T-helper 1 cell treated with Interleukin-12 subunit alpha and Interleukin-12 subunit beta and Interleukin-4 antibody, amounts not matched to agents 30 ng/mL and 1 ng/mL, for 36 hours (primary cell): ENCODE data around the gene MEAF6. TPM values are rescaled to one million over a fixed set of nuclear protein-coding genes. Genes with fewer than 3 reads are reported as not detected.
"Not testable (repeated sequence)": the region's sequence is repeated elsewhere in the genome, so short reads cannot be mapped to it uniquely, and the experiment has no call there.

ENCODE experiments used
- intact Hi-C: fragments of 100-400 bp; cut with micrococcal nuclease; formaldehyde crosslinking; loops from one replicate; pipeline ENCODE4 v1.15.1; 2024
- total RNA-seq: library from RNA; stranded (reverse); gene quantifications from 2 replicates; pipeline ENCODE4 v1.2.3, GENCODE V29; 2022

MEAF6 gene
- total RNA-seq, result 51.3 and 54.9 TPM in 2 replicates

- intact Hi-C loops, result loop anchor here (1.0 to 2.0 kb wide), 6 partner anchors 37 to 176 kb away; partner anchors contain the start of genes GNL2 and SNIP1
Measured at GRCh38 chr1:37514350-37515184, at the start of gene MEAF6. MEAF6 (minus strand) TSS chr1:37514766; CDS start chr1:37514746, 20 bp downstream.

GRCh38 chr1:37562984-37563383 is 48.4 kb upstream of the MEAF6 start:
- intact Hi-C loops, result no loop called here

GRCh38 chr1:37561133-37562132 is 46.9 kb upstream of the MEAF6 start:
- intact Hi-C loops, result loop anchor here (1.0 kb wide), 1 partner anchor 121 kb away; no protein-coding TSS in a partner anchor

GRCh38 chr1:37560401-37561132 is 46.0 kb upstream of the MEAF6 start:
- intact Hi-C loops, result loop anchor here (1.0 kb wide), 1 partner anchor 122 kb away; no protein-coding TSS in a partner anchor

GRCh38 chr1:37559957-37560379 is 45.4 kb upstream of the MEAF6 start:
- intact Hi-C loops, result not testable (repeated sequence)

GRCh38 chr1:37559080-37559479 is 44.5 kb upstream of the MEAF6 start:
- intact Hi-C loops, result no loop called here

- intact Hi-C loops, result no loop called here
Measured at GRCh38 chr1:37558411-37558810, 43.8 kb upstream of the MEAF6 start.

- intact Hi-C loops, result no loop called here
Measured at GRCh38 chr1:37557402-37557801, 42.8 kb upstream of the MEAF6 start.

- intact Hi-C loops, result no loop called here
Measured at GRCh38 chr1:37556712-37557196, 42.2 kb upstream of the MEAF6 start, which contains the start of gene DNALI1. DNALI1 (plus strand) TSS chr1:37556940; CDS start chr1:37556995, 55 bp downstream.

GRCh38 chr1:37553927-37554808 is 39.6 kb upstream of the MEAF6 start, which contains the start of gene SNIP1:
SNIP1 (minus strand) TSS chr1:37554293; CDS start chr1:37554229, 64 bp downstream.
- intact Hi-C loops, result loop anchor here (1.0 to 5.0 kb wide), 9 partner anchors 17 to 435 kb away; partner anchors contain the start of genes C1orf122, CDCA8, GNL2 and MEAF6

- intact Hi-C loops, result loop anchor here (5.0 kb wide), 1 partner anchor 101 kb away; no protein-coding TSS in a partner anchor
Measured at GRCh38 chr1:37553598-37553926, 39.0 kb upstream of the MEAF6 start.

- intact Hi-C loops, result no loop called here
Measured at GRCh38 chr1:37549341-37549740, 34.8 kb upstream of the MEAF6 start.

GRCh38 chr1:37545019-37545418 is 30.5 kb upstream of the MEAF6 start:
- intact Hi-C loops, result no loop called here

GRCh38 chr1:37544530-37544929 is 30.0 kb upstream of the MEAF6 start:
- intact Hi-C loops, result no loop called here

- intact Hi-C loops, result no loop called here
Measured at GRCh38 chr1:37540036-37540785, 25.6 kb upstream of the MEAF6 start.

- intact Hi-C loops, result not testable (repeated sequence)
Measured at GRCh38 chr1:37539154-37539553, 24.6 kb upstream of the MEAF6 start.

- intact Hi-C loops, result no loop called here
Measured at GRCh38 chr1:37537378-37537777, 22.8 kb upstream of the MEAF6 start.

- intact Hi-C loops, result no loop called here
Measured at GRCh38 chr1:37533317-37534093, 18.9 kb upstream of the MEAF6 start.
